GM12878 (cell line): Measurements from ENCODE around the gene NAA30. TPM values are rescaled to one million over a fixed set of nuclear protein-coding genes. Genes with fewer than 3 reads are reported as not detected.

ENCODE experiments used
- ATAC-seq: fragments of 200-7000 bp; cut with Tn5 transposase; 3 replicates; pipeline ENCODE4 v1.9.1; 2020; ENCODE audit warnings: mild to moderate bottlenecking, moderate library complexity
- BruUV-seq: library from RNA; stranded (reverse); fragments of 400-500 nt; replicated peaks from 2 replicates; lab custom pipeline; 2021; lab: Mats Ljungman, UMichigan
- CTCF ChIA-PET: fragments of 300-600 bp; sonication (Branson Sonifier 250); formaldehyde crosslinking; extraction: SDS; loops from one replicate; lab custom pipeline; 2021; ENCODE audit warnings: inconsistent platforms; lab: Yijun Ruan, JAX
- POLR2A ChIA-PET: fragments of 350-600 bp; formaldehyde crosslinking; extraction: SDS; loops from one replicate; lab custom pipeline; 2021; ENCODE audit warnings: inconsistent platforms; lab: Charles Lee
- RAD21 ChIA-PET: fragments of 300-600 bp; sonication (Branson Sonifier 250); formaldehyde crosslinking; loops from one replicate; lab custom pipeline; 2023; ENCODE audit warnings: antibody characterized with exemption; ENCODE audit not compliant: unreplicated experiment; lab: Charles Lee
- SMC1A ChIA-PET: fragments of 300-600 bp; sonication (Branson Sonifier 250); formaldehyde crosslinking; loops from one replicate; lab custom pipeline; 2023; ENCODE audit not compliant: unreplicated experiment, uncharacterized antibody; lab: Charles Lee
- DNase-seq: peaks from one replicate; pipeline ENCODE4 v3.0.0-alpha.2; 2011; ENCODE audit warnings: low read depth, low spot score
- FAIRE-seq: peaks from 3 replicates; lab custom pipeline; 2011; peaks lifted over from hg19 to GRCh38; lab: Jason Lieb, UNC
- H2AFZ ChIP-seq: 2 replicates; pipeline ENCODE4 v1.6.0; 2011; ENCODE audit warnings: low read depth, low read length, control low read depth; ENCODE audit not compliant: control insufficient read depth
- H3K27ac ChIP-seq: 2 replicates; pipeline ENCODE4 v1.5.1; 2011; ENCODE audit warnings: control low read depth; ENCODE audit not compliant: control insufficient read depth, insufficient read depth
- H3K27me3 ChIP-seq, 2 experiments: replicated peaks in 1 of 2; 2 replicates each; pipeline versions ENCODE4 v1.6.0 to v1.6.1; 2011; ENCODE audit warnings: low read length in 1 of 2; ENCODE audit not compliant: control insufficient read depth in 2 of 2, insufficient read depth in 2 of 2
- H3K36me3 ChIP-seq, 2 experiments: 2 replicates each; pipeline ENCODE4 v1.5.1; 2011; ENCODE audit warnings: low read length in 1 of 2; ENCODE audit not compliant: control insufficient read depth in 2 of 2, insufficient read depth in 2 of 2
- H3K4me1 ChIP-seq: 2 replicates; pipeline ENCODE4 v1.6.1; 2011; ENCODE audit warnings: mild to moderate bottlenecking, low read length, moderate library complexity, mixed read lengths; ENCODE audit not compliant: control insufficient read depth, insufficient read depth
- H3K4me2 ChIP-seq: 2 replicates; pipeline ENCODE4 v1.6.0; 2011; ENCODE audit warnings: control low read depth; ENCODE audit not compliant: control insufficient read depth, insufficient read depth
- H3K4me3 ChIP-seq: fragments of 200-600 bp; sonication (generic); 2 replicates; pipeline ENCODE4 v1.5.1; 2016
- H3K79me2 ChIP-seq: 2 replicates; pipeline ENCODE4 v1.6.0; 2011; ENCODE audit warnings: low read length; ENCODE audit not compliant: control insufficient read depth, insufficient read depth
- H3K9ac ChIP-seq: 2 replicates; pipeline ENCODE4 v1.8.0; 2011; ENCODE audit warnings: low read length, control low read depth, mixed read lengths; ENCODE audit not compliant: control insufficient read depth, insufficient read depth
- H3K9me3 ChIP-seq: replicated peaks from 3 replicates; pipeline ENCODE4 v1.5.1; 2011; ENCODE audit warnings: mild to moderate bottlenecking, low read length; ENCODE audit not compliant: control insufficient read depth, insufficient read depth
- H4K20me1 ChIP-seq: 2 replicates; pipeline ENCODE4 v1.6.0; 2011; ENCODE audit not compliant: control insufficient read depth, insufficient read depth
- ASH2L ChIP-seq: fragments of 300-600, 200-600 bp; sonication (generic); IDR thresholded peaks from 2 replicates; pipeline ENCODE4 v1.6.1; 2017; ENCODE audit warnings: low read depth, mild to moderate bottlenecking, borderline replicate concordance
- BCLAF1 ChIP-seq: fragments of 450-650 bp; IDR thresholded peaks from 2 replicates; pipeline ENCODE4 v1.6.1; 2017; ENCODE audit warnings: antibody characterized with exemption, mild to moderate bottlenecking, moderate library complexity
- IRF5 ChIP-seq: fragments of 450-650 bp; IDR thresholded peaks from 2 replicates; pipeline ENCODE4 v1.6.1; 2017; ENCODE audit warnings: borderline replicate concordance
- LARP7 ChIP-seq: fragments of 450-650 bp; IDR thresholded peaks from 2 replicates; pipeline ENCODE4 v1.6.1; 2017; ENCODE audit warnings: mild to moderate bottlenecking
- POLR2A ChIP-seq: IDR thresholded peaks from 2 replicates; pipeline ENCODE4 v1.6.1; 2011; ENCODE audit warnings: low read depth, mild to moderate bottlenecking, low read length
- POU2F2 ChIP-seq: IDR thresholded peaks from 3 replicates; pipeline ENCODE4 v1.6.1; 2011; ENCODE audit warnings: low read depth, mild to moderate bottlenecking, low read length, borderline replicate concordance
- PRDM15 ChIP-seq: fragments of 450-650 bp; formaldehyde crosslinking; IDR thresholded peaks from 2 replicates; pipeline ENCODE4 v1.4.0; 2020; ENCODE audit warnings: mild to moderate bottlenecking, moderate library complexity
- RELA ChIP-seq: fragments of 450-650 bp; IDR thresholded peaks from 2 replicates; pipeline ENCODE4 v1.8.0; 2014; ENCODE audit warnings: borderline replicate concordance; ENCODE audit not compliant: partially characterized antibody
- ZNF207 ChIP-seq: fragments of 450-650 bp; IDR thresholded peaks from 2 replicates; pipeline ENCODE4 v1.6.1; 2014; ENCODE audit warnings: antibody characterized with exemption, mild to moderate bottlenecking, borderline replicate concordance
- ZNF274 ChIP-seq: IDR thresholded peaks from one replicate; pipeline ENCODE4 v1.8.0; 2011; ENCODE audit not compliant: insufficient read length, insufficient read depth
- ZNF592 ChIP-seq: fragments of 450-650 bp; IDR thresholded peaks from 2 replicates; pipeline ENCODE4 v1.6.1; 2017; ENCODE audit warnings: mild to moderate bottlenecking, moderate library complexity
- WGBS: methylation state at CpG from one replicate; pipeline ENCODE4 v1.1.6; 2016; ENCODE audit warnings: low lambda C conversion rate; ENCODE audit not compliant: insufficient replicate concordance, insufficient coverage; ENCODE audit errors: missing lambda C conversion rate; 5-methylcytosine and 5-hydroxymethylcytosine counted together
- in situ Hi-C: fragments of 300-500 bp; cut with MboI; formaldehyde crosslinking; loops from 9 replicates; pipeline ENCODE4 v1.14.3; 2018; ENCODE audit warnings: mixed read lengths
- intact Hi-C: fragments of 100-400 bp; cut with micrococcal nuclease; formaldehyde crosslinking; loops from one replicate; pipeline ENCODE4 v1.14.2; 2022; ENCODE audit not compliant: unreplicated experiment
- polyA plus RNA-seq, 11 experiments: library from polyadenylated mRNA; depleted of rRNA in 4 of 11; unstranded in 6 of 11; stranded (reverse) in 5 of 11; fragments of >200 nt; fragmentation: Nextera tagmentation in 4 of 11; fragmentation: Illumina TruSeq in 1 of 11; extraction: Ambion mirVana in 4 of 11; extraction: Trizol in 1 of 11; gene quantifications; 1 replicate in 1 of 11; 2 replicates in 10 of 11; pipeline versions ENCODE4 v1.2.1 to v1.2.3, GENCODE V29; 2011 to 2016; ENCODE audit warnings: inconsistent platforms in 2 of 11, missing spikeins in 2 of 11, low read depth in 1 of 11
- total RNA-seq, 4 experiments: library from RNA; depleted of rRNA in 3 of 4; stranded (reverse); fragments of >200 nt in 3 of 4; fragmentation: Illumina TruSeq in 1 of 4; extraction: Trizol in 1 of 4; gene quantifications; 2 replicates each; pipeline versions ENCODE4 v1.2.1 to v1.2.3, GENCODE V29; 2013 to 2021

The NAA30 gene
- total and polyA plus RNA-seq, 10 of the 15 experiments (the other 5 are each of a cell fraction or from before 2014, with no cell fraction given): 4.5 to 15.6 (median 10.5) TPM

GRCh38 chr14:57408037-57408436 lies 17.7 kb downstream of the NAA30 start:
- SMC1A ChIA-PET: no interaction called here
- in situ Hi-C loops (no loop called here), intact Hi-C loops (no loop called here)
- Histone ChIP-seq H3K4me3 (no peak overlapping the region), H2AFZ (no peak overlapping the region), H4K20me1 (no peaks in the 10 kb centered on the region), H3K36me3 (peaks cover 0 to 11% of the 10 kb centered on the region in 2 experiments; a peak in 2 of 4 replicates), H3K4me1 (no peaks in the 10 kb centered on the region), H3K9me3 (no peaks in the 10 kb centered on the region), H3K27ac (no peak overlapping the region), H3K79me2 (no peaks in the 10 kb centered on the region), H3K27me3 (no peaks in the 10 kb centered on the region), H3K4me2 (no peak overlapping the region), H3K9ac (no peak overlapping the region)
- DNase-seq (no peak), FAIRE-seq (no peak), ATAC-seq (no peak)
- no TSS peak for BruUV-seq
- POLR2A ChIA-PET: no interaction called here
- RAD21 ChIA-PET: interaction anchor here (0.6 kb wide), 1 partner anchor 1872 kb away, joined by 3 read pairs; no protein-coding TSS in a partner anchor
- WGBS: 100% methylated on average over 2 of the region's 2 CpGs
- CTCF ChIA-PET: interaction anchor here (0.5 to 1.3 kb wide), 2 partner anchors 8 to 98 kb away, joined by 3 to 4 read pairs; no protein-coding TSS in a partner anchor
- TF ChIP-seq BCLAF1 (no peak), LARP7 (no peak), POU2F2 (no peak), PRDM15 (CRISPR knock-in tag) (no peak), IRF5 (no peak), RELA (no peak), ZNF274 (no peak), ZNF207 (no peak), ZNF592 (no peak), POLR2A (no peak), ASH2L (no peak)
